ENCODE results near the gene UBTF.
"Not testable (repeated sequence)": the region's sequence is repeated elsewhere in the genome, so short reads cannot be mapped to it uniquely, and the experiment has no call there.

UBTF gene

GRCh38 chr17:44247876-44248736 is 28.6 kb upstream of the UBTF start:
- no peak for DNase-seq (ENCODE audit: low spot score)

- no peak for DNase-seq (ENCODE audit: low spot score)
Measured at GRCh38 chr17:44247440-44247841, 28.0 kb upstream of the UBTF start.

- no peak for DNase-seq (ENCODE audit: low spot score)
Measured at GRCh38 chr17:44241106-44241624, 21.7 kb upstream of the UBTF start.

- DNase-seq (ENCODE audit: low spot score) = not testable (repeated sequence)
Measured at GRCh38 chr17:44237886-44238285, 18.4 kb upstream of the UBTF start.

- DNase-seq (ENCODE audit: low spot score) = no peak
Measured at GRCh38 chr17:44236444-44236991, 17.0 kb upstream of the UBTF start.

- no peak for DNase-seq (ENCODE audit: low spot score)
Measured at GRCh38 chr17:44235583-44235936, 16.1 kb upstream of the UBTF start.

- DNase-seq (ENCODE audit: low spot score) = no peak
Measured at GRCh38 chr17:44233582-44233981, 14.1 kb upstream of the UBTF start.

GRCh38 chr17:44232061-44232460 is 12.6 kb upstream of the UBTF start:
- no peak for DNase-seq (ENCODE audit: low spot score)

GRCh38 chr17:44230140-44230539 is 10.7 kb upstream of the UBTF start:
- DNase-seq (ENCODE audit: low spot score) = no peak

GRCh38 chr17:44229090-44229489 is 9.6 kb upstream of the UBTF start:
- no peak for DNase-seq (ENCODE audit: low spot score)

GRCh38 chr17:44223541-44224071 is 4.1 kb upstream of the UBTF start:
- no peak for DNase-seq (ENCODE audit: low spot score)

- peak; percentile 83 for DNase-seq (ENCODE audit: low spot score)
Measured at GRCh38 chr17:44222112-44222869, 2.8 kb upstream of the UBTF start.

- peak; percentile 25 for DNase-seq (ENCODE audit: low spot score)
Measured at GRCh38 chr17:44221862-44222111, 2.3 kb upstream of the UBTF start.

- DNase-seq (ENCODE audit: low spot score) = peak; percentile 82
Measured at GRCh38 chr17:44221084-44221861, 1.8 kb upstream of the UBTF start.

- DNase-seq (ENCODE audit: low spot score) = peak; percentile 63
Measured at GRCh38 chr17:44220213-44221083, 973 bp upstream of the UBTF start.

GRCh38 chr17:44219108-44219615 is 313 bp downstream of the UBTF start:
- peak; percentile 81 for DNase-seq (ENCODE audit: low spot score)

- DNase-seq (ENCODE audit: low spot score) = peak; percentile 87
Measured at GRCh38 chr17:44218344-44219107, 949 bp downstream of the UBTF start.

GRCh38 chr17:44217738-44218343 is 1.6 kb downstream of the UBTF start:
- no peak for DNase-seq (ENCODE audit: low spot score)

GRCh38 chr17:44216694-44217093 is 2.8 kb downstream of the UBTF start:
- DNase-seq (ENCODE audit: low spot score) = no peak

GRCh38 chr17:44216173-44216572 is 3.3 kb downstream of the UBTF start:
- no peak for DNase-seq (ENCODE audit: low spot score)

Measured in hepatic stellate cell (primary cell).